Common myeloid progenitor, CD34-positive (primary cell): Measurements from ENCODE around the gene EHD1.

Experiments
- CTCF ChIA-PET: fragments of 350-600 bp; sonication (Branson Sonifier 250); formaldehyde crosslinking; loops from one replicate; lab custom pipeline; 2021; ENCODE audit warnings: antibody characterized with exemption; lab: Charles Lee
- POLR2A ChIA-PET: fragments of 350-600 bp; sonication (Branson Sonifier 250); formaldehyde crosslinking; loops from one replicate; lab custom pipeline; 2021; ENCODE audit warnings: antibody characterized with exemption; lab: Charles Lee
- DNase-seq, 3 donors: peaks; one replicate each; pipeline versions ENCODE4 v3.0.0 to v3.0.0-alpha.2; 2013
- H3K27ac ChIP-seq, 2 experiments: 1 replicate in 1 of 2; 2 replicates in 1 of 2; pipeline ENCODE4 v1.7.0; 2013; ENCODE audit warnings: inconsistent platforms in 2 of 2, low read length in 2 of 2, mild to moderate bottlenecking in 2 of 2, low read depth in 1 of 2, moderate library complexity in 1 of 2; ENCODE audit not compliant: severe bottlenecking in 2 of 2, insufficient read depth in 1 of 2, poor library complexity in 1 of 2
- H3K27me3 ChIP-seq, 5 experiments: replicated peaks in 2 of 5; 1 replicate in 3 of 5; 2 replicates in 2 of 5; pipeline versions ENCODE4 v1.6.1 to v1.7.0; 2013; ENCODE audit warnings: low read length in 4 of 5, mild to moderate bottlenecking in 2 of 5, moderate library complexity in 2 of 5, inconsistent platforms in 1 of 5; ENCODE audit not compliant: insufficient read depth in 5 of 5, control insufficient read depth in 4 of 5
- H3K36me3 ChIP-seq, 4 experiments: 1 replicate in 2 of 4; 2 replicates in 2 of 4; pipeline versions ENCODE4 v1.6.1 to v1.7.0; 2013; ENCODE audit warnings: low read length in 3 of 4, control low read depth in 1 of 4, mild to moderate bottlenecking in 1 of 4; ENCODE audit not compliant: control insufficient read depth in 4 of 4, insufficient read depth in 4 of 4
- H3K4me1 ChIP-seq, 4 experiments: 1 replicate in 3 of 4; 2 replicates in 1 of 4; pipeline versions ENCODE4 v1.6.1 to v1.7.1; 2013; ENCODE audit warnings: low read length in 3 of 4, mild to moderate bottlenecking in 3 of 4, control low read depth in 1 of 4, inconsistent platforms in 1 of 4, moderate library complexity in 1 of 4; ENCODE audit not compliant: control insufficient read depth in 4 of 4, insufficient read depth in 4 of 4; ENCODE audit errors: control extremely low read depth in 1 of 4
- H3K4me3 ChIP-seq, 7 experiments: 1 replicate in 4 of 7; 2 replicates in 3 of 7; pipeline versions ENCODE4 v1.5.1 to v1.7.0; 2013; ENCODE audit warnings: mild to moderate bottlenecking in 7 of 7, low read length in 6 of 7, moderate library complexity in 6 of 7, inconsistent platforms in 2 of 7, low read depth in 2 of 7, control low read depth in 1 of 7; ENCODE audit not compliant: insufficient read depth in 4 of 7, control insufficient read depth in 1 of 7; ENCODE audit errors: extremely low read depth in 1 of 7
- H3K9me3 ChIP-seq, 5 experiments: 1 replicate in 4 of 5; 2 replicates in 1 of 5; pipeline versions ENCODE4 v1.6.1 to v1.7.1; 2013; ENCODE audit warnings: low read length in 4 of 5, mild to moderate bottlenecking in 2 of 5, inconsistent platforms in 1 of 5, low read depth in 1 of 5, moderate library complexity in 1 of 5; ENCODE audit not compliant: control insufficient read depth in 4 of 5, insufficient read depth in 2 of 5; ENCODE audit errors: control extremely low read depth in 1 of 5
- WGBS: methylation state at CpG from one replicate; pipeline ENCODE4 v1.1.5; 2013; ENCODE audit not compliant: insufficient coverage; 5-methylcytosine and 5-hydroxymethylcytosine counted together

EHD1 gene

GRCh38 chr11:64923151-64923661, 44.8 kb upstream of the EHD1 start:
- DNase-seq, result no peak
- no peaks in the 10 kb centered on the region for H3K27me3 ChIP-seq
- ChIA-PET POLR2A (interaction anchor here (0.6 to 0.9 kb wide), 2 partner anchors 75 to 94 kb away, joined by 3 to 4 read pairs; no protein-coding TSS in a partner anchor), CTCF (interaction anchor here (0.6 kb wide), 1 partner anchor 141 kb away, joined by 3 read pairs; no protein-coding TSS in a partner anchor)
- no peak overlapping the region for H3K27ac ChIP-seq
- H3K36me3 ChIP-seq, result peaks cover 0 to 2% (median 0%) of the 10 kb centered on the region in 4 experiments
- peak overlapping the region in 1 of 7 experiments; percentile 86 for H3K4me3 ChIP-seq
- 94% methylated on average over 10 of the region's 11 CpGs for WGBS
- H3K4me1 ChIP-seq, result peaks cover 0 to 37% (median 24%) of the 10 kb centered on the region in 4 experiments
- H3K9me3 ChIP-seq, result no peaks in the 10 kb centered on the region

GRCh38 chr11:64921384-64921783, 43.0 kb upstream of the EHD1 start:
- Histone ChIP-seq H3K36me3 (no peaks in the 10 kb centered on the region), H3K9me3 (no peaks in the 10 kb centered on the region), H3K27me3 (no peaks in the 10 kb centered on the region), H3K27ac (no peak overlapping the region), H3K4me3 (no peak overlapping the region), H3K4me1 (peaks cover 6 to 46% (median 34%) of the 10 kb centered on the region in 4 experiments)
- ChIA-PET CTCF (interaction anchor here (1.4 kb wide), 1 partner anchor 75 kb away, joined by 5 read pairs; the partner anchor contains the start of gene BATF2), POLR2A (no interaction called here)
- DNase-seq, result no peak
- WGBS, result 90% methylated on average over 2 of the region's 3 CpGs

GRCh38 chr11:64920124-64920523, 41.7 kb upstream of the EHD1 start:
- Histone ChIP-seq H3K36me3 (no peaks in the 10 kb centered on the region), H3K4me1 (peaks cover 6 to 53% (median 39%) of the 10 kb centered on the region in 4 experiments), H3K27me3 (no peaks in the 10 kb centered on the region), H3K4me3 (no peak overlapping the region), H3K9me3 (no peaks in the 10 kb centered on the region), H3K27ac (no peak overlapping the region)
- WGBS, result 100% methylated on average over 1 of the region's 2 CpGs
- DNase-seq, result no peak
- POLR2A ChIA-PET, result interaction anchor here (0.6 kb wide), 2 partner anchors 245 to 578 kb away, joined by 3 read pairs; partner anchors contain the start of gene MALAT1
- CTCF ChIA-PET, result interaction anchor here (0.8 kb wide), 1 partner anchor 32 kb away, joined by 3 read pairs; no protein-coding TSS in a partner anchor

- 95% methylated on average over 5 of the region's 8 CpGs for WGBS
- POLR2A ChIA-PET, result interaction anchor here (0.6 to 1.0 kb wide), 3 partner anchors 41 to 579 kb away, joined by 3 to 6 read pairs (median 3); partner anchors contain the start of genes EHD1 and MALAT1
These were observed 41.2 kb upstream of the EHD1 start for GRCh38 chr11:64919627-64920026.

GRCh38 chr11:64918017-64918416, 39.6 kb upstream of the EHD1 start:
- no peaks in the 10 kb centered on the region for H3K9me3 ChIP-seq
- peaks cover 2 to 15% (median 12%) of the 10 kb centered on the region in 4 experiments for H3K36me3 ChIP-seq
- ChIA-PET CTCF (interaction anchor here (0.6 to 2.4 kb wide), 8 partner anchors 11 to 300 kb away, joined by 3 to 7 read pairs (median 3); partner anchors contain the start of genes BATF2 and SF1), POLR2A (interaction anchor here (0.6 kb wide), 1 partner anchor 247 kb away, joined by 3 read pairs; no protein-coding TSS in a partner anchor)
- DNase-seq, result peak; percentile 54 to 61 (median 58)
- H3K27ac ChIP-seq, result peak overlapping the region; percentile 1 to 83
- WGBS, result 12% methylated on average over 4 of the region's 4 CpGs
- H3K27me3 ChIP-seq, result no peaks in the 10 kb centered on the region
- peaks cover 6 to 38% (median 27%) of the 10 kb centered on the region in 4 experiments for H3K4me1 ChIP-seq
- H3K4me3 ChIP-seq, result peak overlapping the region in 6 of 7 experiments; percentile 66 to 99 (median 92)

More at GRCh38 chr11:64919627-64920026, 41.2 kb upstream of the EHD1 start:
- Histone ChIP-seq H3K27me3 (no peaks in the 10 kb centered on the region), H3K4me1 (peaks cover 6 to 48% (median 35%) of the 10 kb centered on the region in 4 experiments), H3K9me3 (no peaks in the 10 kb centered on the region), H3K27ac (no peak overlapping the region), H3K36me3 (no peaks in the 10 kb centered on the region), H3K4me3 (no peak overlapping the region)
- CTCF ChIA-PET, result interaction anchor here (0.6 to 2.4 kb wide), 2 partner anchors 9 to 249 kb away, joined by 3 to 7 read pairs; no protein-coding TSS in a partner anchor
- no peak for DNase-seq

GRCh38 chr11:64917663-64917995, 39.2 kb upstream of the EHD1 start:
- peak overlapping the region in 6 of 7 experiments; percentile 66 to 99 (median 92) for H3K4me3 ChIP-seq
- DNase-seq, result no peak
- H3K27ac ChIP-seq, result peak overlapping the region; percentile 1 to 83
- H3K27me3 ChIP-seq, result no peaks in the 10 kb centered on the region
- no peaks in the 10 kb centered on the region for H3K9me3 ChIP-seq
- ChIA-PET POLR2A (no interaction called here), CTCF (interaction anchor here (0.6 to 2.4 kb wide), 7 partner anchors 11 to 301 kb away, joined by 3 to 7 read pairs (median 3); partner anchors contain the start of genes BATF2 and SF1)
- peaks cover 6 to 38% (median 27%) of the 10 kb centered on the region in 4 experiments for H3K4me1 ChIP-seq
- H3K36me3 ChIP-seq, result peaks cover 2 to 18% (median 16%) of the 10 kb centered on the region in 4 experiments
- WGBS, result 19% methylated on average over 3 of the region's 6 CpGs
